ENCODE measurements around the gene COMMD7. TPM values are rescaled to one million over a fixed set of nuclear protein-coding genes. Genes with fewer than 3 reads are reported as not detected.
"Not testable (repeated sequence)": the region's sequence is repeated elsewhere in the genome, so short reads cannot be mapped to it uniquely, and the experiment has no call there.

Gene COMMD7
- total RNA-seq, 1 experiment from 2014 or later = 13.2 TPM

DNA sequence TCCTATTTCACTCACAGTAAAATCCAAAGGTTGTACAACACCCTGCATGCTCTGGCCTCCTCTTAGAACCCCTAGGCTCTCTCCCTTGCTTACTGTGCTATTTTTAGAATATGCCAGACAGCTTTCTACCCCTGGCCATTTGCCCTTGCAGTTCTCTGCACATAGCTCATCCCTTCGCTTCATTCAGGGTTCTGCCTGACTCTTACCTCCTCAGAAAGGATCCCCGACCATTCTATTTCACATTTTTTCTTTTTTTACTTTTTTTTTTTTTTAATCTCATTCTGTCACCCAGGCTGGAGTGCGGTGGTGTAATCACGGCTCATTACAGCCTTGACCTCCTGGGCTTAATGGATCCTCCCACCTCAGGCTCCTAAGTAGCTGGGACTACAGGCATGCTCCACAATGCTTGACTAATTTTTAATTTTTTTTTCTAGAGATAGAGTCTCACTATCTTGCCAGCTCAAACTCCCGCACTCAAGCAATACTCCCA is 33.6 kb downstream of the COMMD7 start:
- no peak overlapping the region for H3K4me3 ChIP-seq (replicated peaks in 1 of 2; ENCODE audit: low read depth in 1 of 2, low read length in 2 of 2)
- H3K36me3 ChIP-seq (ENCODE audit: control insufficient read depth in 1 of 2, insufficient read depth in 2 of 2, low read length in 2 of 2) = no peaks in the 10 kb centered on the region
- H2AFZ ChIP-seq (ENCODE audit: low read depth, low read length, poor library complexity, severe bottlenecking) = no peak overlapping the region
- no peak overlapping the region for H3K9ac ChIP-seq (ENCODE audit: low read length)
- ATAC-seq (no peak), DNase-seq (ENCODE audit: low read depth, low spot score) (no peak)
- no peaks in the 10 kb centered on the region for H3K79me2 ChIP-seq (ENCODE audit: insufficient read depth, low read length)
- no peaks in the 10 kb centered on the region for H3K9me3 ChIP-seq (ENCODE audit: control insufficient read depth in 1 of 2, insufficient read depth in 1 of 2, low read depth in 1 of 2, low read length in 2 of 2)
- TF ChIP-seq YY1 (IDR thresholded peaks at IDR 0.05; ENCODE audit: extremely low read depth, insufficient replicate concordance, low read depth, low read length) (no peak), JUND (IDR thresholded peaks at IDR 0.05) (no peak), EZH2phosphoT487 (IDR thresholded peaks at IDR 0.05; ENCODE audit: borderline replicate concordance) (no peak), MAX (IDR thresholded peaks at IDR 0.05) (no peak), POLR2AphosphoS5 (IDR thresholded peaks at IDR 0.05; ENCODE audit: low read depth, low read length) (no peak), EGR1 (IDR thresholded peaks at IDR 0.05; ENCODE audit: low read depth) (no peak), CEBPB (IDR thresholded peaks at IDR 0.05; ENCODE audit: low read depth) (no peak)
- CTCF ChIA-PET = interaction anchor here (0.7 kb wide), 1 partner anchor 69 kb away, joined by 4 read pairs; no protein-coding TSS in a partner anchor
- H3K27me3 ChIP-seq (ENCODE audit: insufficient read depth, low read length) = no peaks in the 10 kb centered on the region
- no peaks in the 10 kb centered on the region; a peak in 1 of 4 replicates for H3K4me1 ChIP-seq (ENCODE audit: control insufficient read depth in 1 of 2, insufficient read depth in 2 of 2, low read length in 2 of 2)
- no peaks in the 10 kb centered on the region for H4K20me1 ChIP-seq (ENCODE audit: insufficient read depth)
- RAD21 ChIA-PET (ENCODE audit: low non-redundant PET in 1 of 2, low total read pairs in 2 of 2, uncharacterized antibody in 2 of 2, unreplicated experiment in 2 of 2) = no interaction called here
- BruUV-seq (replicated peaks) = no TSS peak
- intact Hi-C loops (cut with micrococcal nuclease) = no loop called here
- H3K9me2 ChIP-seq (ENCODE audit: insufficient read depth) = no peaks in the 10 kb centered on the region
- no peak overlapping the region for H3K4me2 ChIP-seq (ENCODE audit: low read length)
- H3K27ac ChIP-seq (ENCODE audit: low read depth, low read length) = no peak overlapping the region
- POLR2A ChIA-PET = no interaction called here

DNA sequence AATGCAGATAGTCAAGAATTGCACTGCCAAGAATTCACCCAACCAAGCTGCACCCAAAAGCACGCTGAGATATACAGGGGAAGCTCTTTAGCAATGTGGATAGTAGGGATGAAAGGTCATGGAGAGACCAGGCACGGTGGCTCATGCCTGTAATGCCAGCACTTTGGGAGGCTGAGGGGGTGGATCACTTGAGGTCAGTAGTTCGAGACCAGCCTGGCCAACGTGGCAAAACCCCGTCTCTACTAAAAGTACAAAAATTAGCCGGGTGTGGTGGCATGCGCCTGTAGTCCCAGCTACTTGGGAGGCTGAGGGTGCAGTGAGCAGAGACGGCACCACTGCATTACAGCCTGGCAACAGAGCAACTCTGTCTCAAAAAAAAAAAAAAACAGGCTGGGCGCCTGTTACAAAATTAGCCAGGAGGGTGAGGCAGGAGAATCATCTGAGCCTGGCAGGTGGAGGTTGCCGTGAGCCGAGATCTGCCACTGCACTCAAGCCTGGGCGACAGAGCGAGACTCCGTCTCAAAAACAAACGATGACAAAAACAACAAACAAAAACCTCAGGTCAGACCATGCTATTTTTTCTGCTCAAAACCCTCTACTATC is 34.1 kb downstream of the COMMD7 start:
- ATAC-seq; H3K4me3 ChIP-seq (replicated peaks in 1 of 2; ENCODE audit: low read depth in 1 of 2, low read length in 2 of 2); intact Hi-C loops (cut with micrococcal nuclease); H3K4me1 ChIP-seq (ENCODE audit: control insufficient read depth in 1 of 2, insufficient read depth in 2 of 2, low read length in 2 of 2); H2AFZ ChIP-seq (ENCODE audit: low read depth, low read length, poor library complexity, severe bottlenecking); H3K27me3 ChIP-seq (ENCODE audit: insufficient read depth, low read length); BruUV-seq (replicated peaks); DNase-seq (ENCODE audit: low read depth, low spot score); POLR2A ChIA-PET; RAD21 ChIA-PET (ENCODE audit: low non-redundant PET in 1 of 2, low total read pairs in 2 of 2, uncharacterized antibody in 2 of 2, unreplicated experiment in 2 of 2); H3K27ac ChIP-seq (ENCODE audit: low read depth, low read length); H4K20me1 ChIP-seq (ENCODE audit: insufficient read depth); CTCF ChIA-PET; H3K79me2 ChIP-seq (ENCODE audit: insufficient read depth, low read length); H3K9me2 ChIP-seq (ENCODE audit: insufficient read depth); H3K9ac ChIP-seq (ENCODE audit: low read length); H3K9me3 ChIP-seq (ENCODE audit: control insufficient read depth in 1 of 2, insufficient read depth in 1 of 2, low read depth in 1 of 2, low read length in 2 of 2); H3K4me2 ChIP-seq (ENCODE audit: low read length); H3K36me3 ChIP-seq (ENCODE audit: control insufficient read depth in 1 of 2, insufficient read depth in 2 of 2, low read length in 2 of 2): not testable (repeated sequence)

All from HCT116 (cell line).